Measurements from ENCODE around the gene SCD5.

SCD5 gene

DNA sequence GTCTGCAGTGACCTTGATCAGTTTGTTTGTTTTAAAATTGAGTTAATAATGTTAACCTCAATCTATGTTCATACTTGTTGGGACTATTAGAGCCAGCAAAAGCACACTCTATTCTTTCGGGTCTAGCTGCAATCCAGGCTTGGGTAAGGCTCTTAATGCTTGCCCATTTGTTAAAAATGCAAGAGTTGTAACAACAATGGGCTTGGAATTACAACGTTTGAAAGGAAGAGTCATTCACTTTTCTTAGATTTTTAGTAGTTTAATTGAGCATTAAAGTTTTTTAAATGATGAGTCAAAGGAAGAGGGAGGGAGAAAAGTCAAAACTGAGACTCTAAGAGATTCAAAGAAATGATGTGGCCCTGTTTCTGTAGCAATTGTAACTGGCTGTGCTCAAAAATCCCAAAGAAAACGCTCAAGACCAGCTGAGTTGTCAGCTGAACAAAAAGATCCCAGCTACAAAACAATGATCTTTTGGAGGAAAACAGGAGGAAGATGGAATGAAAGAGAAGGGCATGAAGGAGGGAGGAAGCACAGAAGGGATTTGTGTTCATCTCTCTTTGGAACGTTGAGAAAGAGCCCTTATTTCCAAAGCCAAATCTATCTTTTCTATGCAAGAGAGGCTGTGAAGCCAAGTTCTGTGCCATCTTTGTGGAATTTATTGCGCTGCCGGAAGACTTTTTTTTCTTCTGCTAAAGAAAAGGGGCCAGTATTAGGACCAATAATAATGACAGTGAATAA is 5.5 kb downstream of the SCD5 start:
- DNase-seq = no peak

DNA sequence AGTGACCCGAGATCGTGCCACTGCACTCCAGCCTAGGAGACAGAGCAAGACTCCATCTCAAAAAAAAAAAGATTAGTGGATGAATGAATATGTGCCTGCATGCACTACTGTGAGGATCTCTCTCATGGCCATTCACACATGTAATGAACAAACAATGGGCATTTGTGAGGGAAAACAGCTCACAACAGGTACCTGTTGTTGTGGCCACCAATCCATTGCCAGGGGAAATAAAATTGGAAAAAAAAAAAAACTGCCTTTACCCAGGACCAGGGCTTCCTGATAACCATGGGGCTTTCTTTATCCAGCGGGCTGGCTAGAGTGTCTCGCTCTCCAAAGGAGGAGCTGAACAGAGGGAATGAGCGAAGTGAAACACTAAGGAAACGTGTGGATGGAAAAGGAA is 7.4 kb downstream of the SCD5 start:
- no peak for DNase-seq

DNA sequence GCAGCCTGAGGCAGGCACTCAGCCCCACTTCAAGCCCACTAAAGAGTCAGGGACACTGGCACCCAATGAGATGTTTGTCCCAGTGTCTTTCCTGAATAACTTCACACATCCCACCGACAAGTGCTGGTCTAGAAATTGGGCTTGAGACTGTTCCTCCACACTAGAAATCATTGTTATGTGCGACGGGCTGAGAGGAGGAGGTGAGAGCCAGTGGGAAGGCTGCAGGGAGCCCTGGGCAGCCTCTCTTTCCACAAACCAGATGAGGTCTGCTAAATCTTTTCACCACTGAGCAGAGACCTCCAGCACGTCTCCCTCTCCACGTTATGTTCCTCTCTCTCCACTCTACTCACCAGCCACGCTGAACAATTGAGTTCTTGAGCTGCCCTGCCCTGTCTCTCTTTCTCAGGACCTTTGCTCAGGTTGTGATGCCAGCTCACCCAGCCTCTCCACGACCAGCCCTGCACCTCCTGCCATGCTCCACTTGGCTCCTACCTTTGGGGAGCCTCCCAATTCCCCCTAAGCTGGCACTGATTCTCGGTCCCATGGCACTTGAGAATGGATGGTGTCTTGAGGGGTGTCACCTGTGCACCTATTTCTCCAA is 8.4 kb downstream of the SCD5 start:
- no peak for DNase-seq

DNA sequence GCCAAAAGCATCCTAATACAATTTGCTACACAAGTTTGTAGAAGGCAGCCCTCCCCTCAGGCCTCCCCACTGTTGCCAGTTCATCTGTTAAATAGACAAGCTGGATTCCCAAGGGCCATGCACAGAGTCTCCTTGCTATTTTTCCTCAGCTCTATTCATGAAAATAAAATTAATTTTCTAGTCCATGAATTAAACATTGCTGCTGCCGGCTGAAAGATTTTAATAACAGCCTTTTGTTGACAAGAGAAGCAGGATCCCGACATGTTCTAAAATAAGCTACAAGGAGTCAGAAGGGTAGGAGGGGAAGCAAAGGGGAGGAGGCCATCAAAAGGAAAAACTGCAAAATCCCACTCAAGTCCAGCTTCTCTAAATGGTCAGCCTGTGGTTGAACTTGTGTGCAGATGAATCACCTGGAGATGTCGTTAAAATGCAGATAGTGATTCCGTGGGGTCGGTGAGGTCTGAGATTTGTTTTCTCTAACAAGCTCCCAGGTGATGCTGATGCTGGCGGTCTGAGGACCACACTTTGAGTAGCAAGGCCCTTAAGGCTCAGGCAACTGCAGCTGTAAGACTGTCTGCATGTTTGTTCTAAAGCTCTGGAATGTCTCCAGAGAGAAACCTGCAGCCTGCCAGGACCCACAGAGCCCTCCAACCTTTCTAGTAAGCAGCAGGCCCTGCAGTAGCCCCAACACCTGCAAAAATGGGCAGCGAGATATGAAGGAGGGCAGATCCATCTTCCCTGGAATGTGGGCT is 9.4 kb downstream of the SCD5 start:
- DNase-seq = no peak

DNA sequence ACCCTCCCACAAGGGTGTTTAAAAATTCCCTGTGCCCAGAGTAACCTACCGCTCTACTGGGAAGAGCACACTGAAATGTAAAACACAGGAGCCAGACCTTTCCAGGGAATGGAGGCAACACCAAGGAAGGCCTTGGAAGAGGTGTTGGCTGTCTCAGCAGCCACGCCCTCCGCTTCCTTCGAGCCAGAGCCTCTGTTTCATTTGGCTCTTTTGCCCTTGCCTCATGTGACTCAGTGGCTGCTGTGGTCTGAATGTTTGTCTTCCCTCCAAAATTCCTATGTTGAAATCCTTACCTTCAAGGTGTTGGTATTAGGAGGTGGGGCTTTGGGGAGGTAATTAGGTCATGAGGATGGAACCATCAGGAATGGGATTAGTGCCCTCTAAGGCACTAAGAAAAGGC is 11.3 kb downstream of the SCD5 start:
- DNase-seq = no peak

DNA sequence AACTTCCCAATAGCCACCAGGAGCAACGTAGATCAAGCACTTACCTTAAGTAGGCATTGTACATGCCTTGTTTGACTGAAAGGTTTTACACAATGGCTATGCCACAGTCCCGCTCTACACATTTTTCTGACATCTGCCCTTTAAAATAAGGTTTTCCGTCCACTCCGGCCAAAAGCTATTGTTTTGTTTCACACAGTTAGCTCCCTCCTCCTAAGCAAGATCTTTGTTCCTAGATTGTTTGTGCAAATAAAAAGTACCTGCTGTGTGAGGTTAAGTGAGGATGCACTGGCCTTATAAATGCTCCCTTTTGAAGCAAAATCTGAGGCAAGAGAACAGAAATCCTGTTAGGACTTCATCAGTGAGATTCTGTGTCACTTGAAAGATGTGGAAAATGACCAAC is 11.8 kb downstream of the SCD5 start:
- DNase-seq = no peak

DNA sequence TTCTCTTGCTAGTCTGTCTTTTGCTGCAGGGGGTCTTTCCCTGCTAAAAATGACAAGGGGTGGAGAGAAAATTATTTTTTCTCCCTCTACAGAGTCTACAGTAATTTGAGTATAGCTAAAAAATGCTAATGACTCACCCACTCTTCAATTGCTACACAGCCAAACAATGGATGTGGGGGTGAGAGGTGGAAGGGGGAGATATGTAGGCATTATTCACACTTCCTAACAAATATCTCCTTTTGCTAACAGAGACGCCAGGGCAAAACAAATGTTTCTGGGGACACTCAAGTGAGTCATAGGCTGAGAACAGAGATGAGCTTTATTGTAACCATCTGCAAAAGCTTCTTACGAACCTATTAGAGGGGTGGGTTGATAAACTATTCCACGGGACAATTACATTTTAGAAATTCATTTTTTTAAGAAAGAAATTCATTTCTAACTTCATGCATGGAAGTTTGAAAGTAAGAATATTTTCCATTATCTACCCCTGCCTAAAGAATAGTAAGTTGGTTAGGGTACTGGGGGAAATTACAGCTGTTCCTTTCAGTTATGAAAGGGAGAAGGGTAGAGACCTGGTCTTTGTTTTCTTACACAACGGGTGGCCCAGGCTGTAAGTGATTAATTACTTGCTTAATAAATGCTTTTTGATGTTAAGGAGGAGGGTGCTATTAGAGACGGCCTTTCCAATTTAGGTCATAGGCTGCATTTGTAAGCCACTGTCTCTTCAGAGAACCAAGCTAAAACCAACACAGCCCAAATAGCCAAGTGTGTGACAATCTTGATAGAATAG is 12.8 kb downstream of the SCD5 start:
- DNase-seq = no peak

DNA sequence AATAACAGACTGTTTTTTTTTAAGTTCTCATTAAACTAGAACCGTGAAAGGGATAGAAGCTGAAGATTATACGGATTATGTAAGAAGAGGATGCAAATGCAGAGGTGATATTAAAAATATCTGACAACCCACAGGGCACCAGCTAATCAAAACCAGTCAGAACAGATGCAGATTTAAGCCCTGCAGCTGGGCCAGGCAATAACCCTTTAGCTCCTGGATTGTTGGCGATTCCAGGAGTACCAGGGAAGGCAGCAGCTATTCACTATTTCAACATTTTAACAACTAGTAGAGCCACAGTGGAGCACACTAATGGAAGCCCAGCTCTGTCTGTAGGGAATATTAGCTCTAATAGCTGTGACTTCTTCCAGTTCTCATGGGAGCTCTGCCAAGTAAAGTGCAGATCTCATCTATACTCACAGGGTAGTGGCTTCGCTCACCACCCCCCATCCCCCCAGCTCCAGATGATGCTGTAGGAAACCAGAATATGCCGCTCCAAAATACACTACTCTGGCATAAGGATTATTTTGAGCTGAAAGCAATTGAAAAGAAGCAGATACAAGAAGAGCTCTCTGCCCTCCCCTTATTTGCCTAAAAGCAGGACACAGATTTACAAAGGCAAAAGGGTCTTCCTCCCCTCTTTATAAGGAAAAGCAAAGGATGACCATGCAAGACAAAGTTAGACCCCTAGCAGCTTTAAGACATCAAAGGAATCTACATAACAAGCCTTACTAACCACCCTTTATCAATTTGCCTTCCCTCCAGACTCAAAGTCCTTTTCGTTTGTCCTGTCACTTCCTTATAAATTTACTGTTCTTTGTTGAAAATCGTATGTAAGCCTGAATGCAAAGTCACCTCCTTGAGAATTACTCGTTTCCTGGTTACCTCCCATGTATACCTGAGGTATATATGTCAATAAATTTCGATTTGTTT is 13.7 kb downstream of the SCD5 start:
- no peak for DNase-seq

DNA sequence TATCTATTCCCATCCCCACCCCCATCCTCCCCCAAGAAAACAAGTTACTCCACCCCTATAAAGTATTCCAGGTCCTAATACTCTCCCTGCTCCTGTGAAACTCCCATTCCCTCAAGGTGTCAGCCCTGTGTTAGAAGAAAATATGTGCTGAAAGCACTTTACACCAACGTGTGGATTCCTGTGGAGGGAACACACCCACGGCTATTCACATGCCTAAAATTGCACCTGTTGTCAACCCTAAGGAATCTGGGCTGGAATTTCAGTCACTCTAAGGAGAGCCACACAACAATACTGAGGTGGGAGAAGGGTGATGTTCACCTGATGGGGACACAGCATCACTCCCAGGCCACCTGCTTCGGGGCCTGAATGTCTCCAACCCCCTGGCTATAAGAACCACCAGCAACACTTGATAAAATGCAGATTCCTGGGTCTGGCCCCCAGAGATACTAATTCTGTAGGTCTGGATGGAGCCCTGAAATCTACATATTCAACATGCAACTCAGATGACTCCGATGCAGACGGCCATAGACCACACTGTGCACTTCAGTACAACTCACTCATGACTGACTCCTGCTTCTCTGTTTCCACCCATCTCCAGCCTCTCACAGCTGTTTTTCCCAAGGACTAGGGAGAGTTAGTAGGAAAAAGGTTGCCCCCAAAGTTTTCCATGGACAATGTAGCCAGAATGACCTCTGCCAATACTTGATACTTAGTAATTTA is 15.8 kb downstream of the SCD5 start:
- DNase-seq = no peak

DNA sequence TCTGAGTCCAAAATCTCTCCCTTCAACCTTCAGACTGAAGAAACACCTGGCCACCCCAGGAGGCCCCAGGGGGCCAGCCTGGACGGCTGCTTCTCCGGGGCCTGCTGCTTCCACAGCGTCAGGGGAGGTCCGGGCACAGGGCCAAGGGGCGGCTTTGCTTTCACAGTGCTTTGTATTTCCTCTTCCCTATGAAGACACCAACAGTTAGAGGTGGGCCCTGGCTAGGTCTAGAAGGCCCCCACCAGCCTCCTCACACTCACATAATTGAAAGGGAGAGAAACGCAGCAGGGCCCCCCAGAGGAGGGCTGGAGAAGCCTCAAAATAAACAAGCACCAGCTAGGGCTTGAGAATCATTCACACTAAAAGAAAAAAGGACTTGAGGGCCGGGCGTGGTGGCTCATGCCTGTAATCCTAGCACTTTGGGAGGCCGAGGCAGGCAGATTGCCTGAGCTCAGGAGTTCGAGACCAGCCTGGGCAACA is 17.8 kb downstream of the SCD5 start:
- DNase-seq = no peak

DNA sequence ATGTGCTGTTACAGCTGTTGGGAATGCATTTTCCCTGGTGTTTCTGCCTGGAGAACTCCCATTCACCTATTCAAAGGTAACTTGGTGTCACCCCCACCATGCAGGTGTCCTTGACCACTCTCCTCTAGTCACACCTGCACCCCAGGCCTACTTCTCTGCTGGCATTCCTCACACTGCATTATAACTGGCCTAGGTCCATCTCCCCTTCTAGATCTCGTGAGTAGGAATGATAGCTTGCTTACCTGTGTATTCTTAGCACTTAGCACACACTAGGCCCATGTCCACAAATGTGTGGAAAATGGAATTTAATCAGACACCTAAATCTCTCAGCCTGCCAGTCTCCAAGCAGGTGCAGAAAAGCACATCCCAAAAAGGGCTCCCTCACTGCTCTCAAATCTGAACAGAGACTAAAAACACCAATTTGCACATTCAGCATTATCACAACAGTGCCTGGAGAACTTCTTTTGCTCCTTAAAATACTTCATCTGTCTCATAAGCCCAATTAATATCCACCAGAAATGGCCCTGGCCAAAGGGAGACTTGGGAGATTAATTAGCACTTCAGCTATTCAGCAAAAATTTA is 18.3 kb downstream of the SCD5 start:
- no peak for DNase-seq

DNA sequence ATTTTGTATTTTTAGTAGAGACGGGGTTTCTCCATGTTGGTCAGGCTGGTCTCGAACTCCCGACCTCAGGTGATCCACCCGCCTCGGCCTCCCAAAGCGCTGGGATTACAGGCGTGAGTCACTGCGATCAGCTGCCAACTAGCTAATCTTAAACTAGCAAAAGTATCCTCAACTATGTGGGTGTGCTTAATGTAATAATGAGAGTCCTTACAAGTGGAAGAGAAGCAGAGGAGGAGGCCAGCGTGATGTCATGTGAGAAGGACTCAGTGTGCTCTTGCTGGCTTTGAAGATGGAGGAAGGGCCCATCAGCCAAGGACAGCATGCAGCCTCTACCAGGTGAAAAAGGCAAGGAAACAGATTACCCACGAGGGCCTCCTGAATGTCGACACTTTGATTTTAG is 19.6 kb downstream of the SCD5 start:
- DNase-seq = no peak

DNA sequence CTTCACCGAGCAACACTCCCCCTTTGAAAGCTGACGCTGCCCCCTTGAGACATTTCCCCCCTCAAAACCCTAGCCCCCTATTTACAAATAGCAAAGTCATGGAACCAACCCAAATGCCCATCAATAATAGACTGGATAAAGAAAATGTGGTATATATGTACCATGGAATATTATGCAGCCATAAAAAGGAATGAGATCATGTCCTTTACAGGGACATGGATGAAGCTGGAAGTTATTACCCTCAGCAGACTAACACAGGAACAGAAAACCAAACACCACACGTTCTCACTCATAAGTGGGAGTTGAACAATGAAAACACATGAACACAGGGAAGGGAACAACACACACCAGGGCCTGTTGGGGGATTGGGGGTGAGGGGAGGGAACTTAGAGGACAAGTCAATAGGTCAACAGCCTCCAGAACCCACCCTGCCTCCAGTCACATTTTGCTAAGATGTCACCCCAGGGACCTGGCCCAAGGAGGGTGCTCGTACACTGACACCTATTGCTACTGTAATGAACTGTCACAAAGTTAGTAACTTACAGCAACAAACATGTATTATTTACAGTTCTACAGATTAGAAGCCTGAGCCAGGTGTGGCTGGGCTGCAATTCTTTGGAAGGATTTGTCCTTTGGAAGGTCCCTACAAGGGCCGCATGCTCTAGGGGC is 20.6 kb downstream of the SCD5 start:
- no peak for DNase-seq

DNA sequence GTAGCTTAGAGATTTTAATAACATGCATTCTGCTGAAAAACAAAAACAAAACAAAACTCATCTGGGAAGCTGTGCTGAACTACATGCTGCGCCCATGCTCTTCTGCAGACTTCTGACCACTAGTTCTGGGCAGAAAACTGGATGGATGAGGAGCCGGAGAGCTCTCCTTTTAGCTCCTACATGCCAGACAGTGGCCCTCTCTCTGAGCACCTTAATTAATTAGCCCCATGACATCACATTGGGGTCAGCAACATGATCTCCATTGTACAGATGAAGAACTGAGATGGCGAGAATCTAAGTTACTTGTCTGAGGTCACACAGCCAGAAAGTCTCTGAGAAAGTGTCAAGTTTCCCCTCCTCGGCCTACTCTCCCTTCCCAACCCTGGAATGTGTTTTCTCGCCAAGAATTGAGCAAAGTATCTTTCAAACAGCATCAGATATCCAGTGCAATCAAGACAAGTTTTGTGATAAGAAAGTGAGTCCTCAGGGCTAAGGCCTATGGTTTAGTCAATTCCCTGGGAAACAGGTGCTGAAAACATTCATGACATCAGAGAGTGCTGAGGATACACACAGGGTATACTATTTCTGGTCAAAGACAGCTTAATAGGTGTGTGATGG is 21.6 kb downstream of the SCD5 start:
- DNase-seq = no peak

DNA sequence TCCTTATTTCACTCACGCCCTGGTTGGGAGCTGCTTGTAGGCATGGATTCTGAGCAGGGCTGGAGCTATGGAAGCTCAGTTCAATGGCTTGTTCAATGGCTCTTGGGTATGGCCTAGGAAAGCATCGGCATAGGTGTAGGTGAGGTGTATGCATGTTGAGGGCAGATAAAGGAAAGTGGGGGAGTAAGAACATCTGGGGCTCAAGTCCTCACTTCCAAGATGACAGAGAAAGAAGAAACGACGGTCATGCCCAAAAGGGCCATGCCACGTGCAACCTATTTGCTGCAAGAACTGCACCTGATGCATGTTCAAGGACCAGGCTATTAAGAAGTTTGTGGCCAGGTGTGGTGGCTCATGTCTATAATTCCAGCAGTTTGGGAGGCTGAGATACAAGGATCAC is 23.4 kb downstream of the SCD5 start:
- DNase-seq = no peak

DNA sequence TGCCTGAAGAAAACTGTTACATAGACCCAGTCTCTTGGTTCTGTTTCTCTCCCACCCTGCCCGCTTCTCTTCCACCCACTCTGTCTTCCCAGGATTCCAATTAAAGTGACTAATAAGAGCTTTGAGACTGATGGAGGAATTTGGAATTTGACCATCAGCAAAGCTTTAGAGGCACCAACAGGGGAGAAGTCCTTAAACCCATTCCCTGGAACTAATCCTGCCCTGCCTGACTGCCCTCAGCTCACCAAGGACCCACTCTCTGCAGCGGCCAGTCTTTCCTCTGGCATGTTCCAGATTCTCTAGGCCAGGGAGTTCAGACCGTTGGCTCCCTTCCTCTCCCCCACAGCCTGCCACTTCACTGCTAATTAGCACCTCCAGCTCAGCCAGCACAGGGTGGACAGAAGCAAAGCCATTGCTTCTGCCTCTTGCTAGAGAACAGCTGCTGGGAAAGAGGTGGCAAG is 23.9 kb downstream of the SCD5 start:
- no peak for DNase-seq

DNA sequence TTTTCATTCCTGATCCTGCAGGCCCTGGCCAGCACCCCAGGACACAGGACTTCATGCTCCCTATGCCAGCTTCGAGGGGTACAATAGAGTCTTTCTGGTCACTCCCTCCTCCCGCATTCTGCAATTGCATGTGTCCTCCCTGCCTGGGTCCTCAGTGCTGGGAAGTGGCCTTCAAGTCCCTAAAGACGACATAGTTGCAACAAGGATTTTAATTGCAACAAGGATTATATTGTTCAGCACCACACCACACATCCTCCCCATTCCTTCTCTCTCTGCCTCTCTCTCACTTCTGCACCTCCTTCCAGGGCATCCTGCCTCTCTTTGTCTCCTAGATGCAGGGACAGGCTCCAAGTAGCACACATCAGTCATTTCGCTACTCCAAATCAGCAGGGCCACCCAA is 25.5 kb downstream of the SCD5 start:
- DNase-seq = no peak

DNA sequence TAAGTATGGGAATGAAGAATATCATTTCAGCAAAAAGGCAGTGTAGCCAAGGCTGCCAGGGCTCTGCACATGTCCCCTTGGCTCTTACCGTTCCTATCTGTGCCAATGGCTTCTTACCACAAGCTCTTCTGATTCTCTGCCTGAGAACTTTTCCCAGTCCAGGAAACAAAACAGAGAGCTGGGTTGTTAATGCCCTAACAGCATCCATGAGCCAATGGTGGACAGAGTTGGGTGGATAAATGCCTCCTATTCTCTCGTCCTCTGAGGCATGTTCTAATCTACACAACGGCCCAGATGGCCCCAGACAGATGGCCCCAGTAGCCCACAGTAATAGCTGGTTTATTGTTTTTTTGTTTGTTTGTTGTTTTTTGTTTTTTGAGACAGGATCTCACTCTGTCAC is 28.0 kb downstream of the SCD5 start:
- DNase-seq = no peak

DNA sequence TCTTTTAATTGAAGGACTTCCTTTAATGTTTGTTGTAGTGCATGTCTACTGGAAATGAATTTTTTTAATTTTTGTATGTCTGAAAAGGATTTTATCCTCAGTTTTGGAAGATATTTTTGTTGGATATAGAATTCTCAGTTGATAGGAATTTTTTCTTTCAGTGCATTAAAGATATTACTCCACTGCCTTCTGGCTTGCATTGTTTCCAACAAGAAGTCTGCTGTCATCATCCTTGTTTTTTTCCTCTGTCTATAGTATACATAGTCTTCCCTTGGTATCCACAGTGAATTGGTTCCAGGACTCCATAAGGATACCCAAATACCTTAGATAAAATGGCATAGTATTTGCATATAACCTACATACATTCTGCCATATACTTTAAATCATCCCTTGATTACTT is 33.5 kb downstream of the SCD5 start:
- DNase-seq = no peak

DNA sequence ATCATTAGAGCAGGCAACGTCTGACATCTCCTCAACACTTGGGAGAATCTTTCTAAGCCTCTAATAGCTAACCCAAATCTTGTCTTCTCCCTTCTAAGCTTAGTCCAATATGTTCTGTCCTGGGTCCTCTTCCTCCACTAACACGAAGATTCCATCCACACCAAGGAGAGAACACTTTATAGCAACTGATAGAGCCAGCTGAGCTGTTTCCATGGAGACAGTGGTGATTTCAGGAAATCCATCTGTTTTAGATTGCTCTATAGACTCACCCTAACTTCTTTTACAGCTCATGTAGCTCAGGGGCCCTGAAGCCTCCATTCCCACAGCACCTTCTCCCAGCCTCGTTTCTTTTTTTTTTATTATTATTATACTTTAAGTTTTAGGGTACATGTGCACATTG is 37.4 kb downstream of the SCD5 start:
- DNase-seq = no peak
